CD4-positive, alpha-beta T cell treated with Interleukin-15 for 1 hour (primary cell): ENCODE measurements around the gene SCGB1D2.

Source experiments
- DNase-seq: peaks from one replicate; pipeline ENCODE4 v3.0.0-alpha.2; 2020

SCGB1D2 gene

DNA sequence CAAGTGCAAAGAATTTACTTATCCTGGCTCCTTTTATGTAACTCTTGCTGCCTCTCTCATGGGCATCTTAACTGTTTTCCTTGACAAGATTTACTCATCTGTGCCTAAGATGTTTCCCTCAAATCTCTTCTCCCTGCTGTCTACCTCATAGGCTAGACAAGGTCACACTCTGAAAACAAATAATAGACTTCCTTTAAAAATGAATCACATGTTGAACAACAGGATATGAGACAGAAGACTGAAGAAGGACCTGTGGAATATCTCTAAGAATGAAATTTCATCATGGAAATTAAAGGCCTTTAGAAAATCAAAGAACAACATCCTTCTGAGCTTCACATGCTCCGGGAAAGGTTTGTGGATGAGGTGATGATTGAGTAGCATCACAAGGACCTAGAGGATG is 22.0 kb downstream of the SCGB1D2 start:
- DNase-seq, result no peak

DNA sequence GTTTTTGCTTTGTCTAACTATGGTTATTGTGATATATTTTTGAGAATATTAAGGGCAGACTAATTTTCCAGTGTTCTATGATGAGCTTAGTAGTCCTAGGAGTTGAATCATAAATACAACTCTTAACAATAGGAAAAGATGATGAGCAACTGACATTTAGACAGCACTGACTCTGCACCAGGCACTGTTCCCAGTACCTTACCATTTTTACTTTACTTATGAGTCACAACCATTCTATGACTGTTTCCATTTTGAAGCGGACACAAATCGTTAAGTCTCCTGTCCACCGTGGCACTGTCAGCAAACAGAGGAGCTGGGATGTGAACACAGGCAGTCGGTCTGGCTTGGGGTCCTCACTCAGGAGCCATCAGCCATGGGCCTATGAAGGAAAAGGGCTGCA is 24.5 kb downstream of the SCGB1D2 start:
- DNase-seq, result no peak

DNA sequence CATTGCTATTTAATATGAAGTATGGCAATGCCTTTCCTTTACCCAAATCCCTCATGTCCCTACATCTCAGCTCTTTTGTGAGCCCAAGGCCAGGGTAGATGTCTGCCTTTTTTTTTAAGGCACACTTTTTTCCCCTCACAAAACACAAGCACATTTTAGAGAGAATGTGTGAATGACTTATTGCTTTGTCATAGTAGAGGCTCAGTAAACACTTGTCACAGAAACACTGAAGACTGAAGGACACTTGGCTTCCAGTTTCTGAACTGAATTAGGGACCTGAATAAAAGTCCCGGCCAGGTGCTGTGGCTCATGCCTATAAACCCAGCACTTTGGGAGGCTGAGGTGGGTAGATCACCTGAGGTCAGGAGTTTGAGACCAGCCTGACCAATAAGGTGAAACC is 25.0 kb downstream of the SCGB1D2 start:
- no peak for DNase-seq

DNA sequence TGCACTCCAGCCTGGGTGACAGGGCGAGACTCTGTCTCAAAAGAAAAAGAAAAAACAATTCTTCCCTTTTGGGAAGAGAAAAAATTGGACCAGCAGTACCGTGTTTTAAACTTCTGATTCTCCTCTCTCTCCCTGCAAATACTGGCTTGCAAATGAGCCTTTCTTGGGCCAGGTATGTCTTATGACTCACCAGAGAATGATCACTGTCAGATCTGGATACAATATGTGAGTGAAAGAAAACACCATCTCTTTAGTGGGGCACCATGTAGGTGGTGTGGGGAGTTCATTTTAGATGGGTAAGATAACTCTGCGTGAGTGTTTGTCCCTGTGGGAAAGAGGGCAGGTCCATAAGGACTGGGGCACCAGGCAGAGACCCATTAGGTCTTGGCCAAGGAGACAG is 25.5 kb downstream of the SCGB1D2 start:
- DNase-seq, result no peak

DNA sequence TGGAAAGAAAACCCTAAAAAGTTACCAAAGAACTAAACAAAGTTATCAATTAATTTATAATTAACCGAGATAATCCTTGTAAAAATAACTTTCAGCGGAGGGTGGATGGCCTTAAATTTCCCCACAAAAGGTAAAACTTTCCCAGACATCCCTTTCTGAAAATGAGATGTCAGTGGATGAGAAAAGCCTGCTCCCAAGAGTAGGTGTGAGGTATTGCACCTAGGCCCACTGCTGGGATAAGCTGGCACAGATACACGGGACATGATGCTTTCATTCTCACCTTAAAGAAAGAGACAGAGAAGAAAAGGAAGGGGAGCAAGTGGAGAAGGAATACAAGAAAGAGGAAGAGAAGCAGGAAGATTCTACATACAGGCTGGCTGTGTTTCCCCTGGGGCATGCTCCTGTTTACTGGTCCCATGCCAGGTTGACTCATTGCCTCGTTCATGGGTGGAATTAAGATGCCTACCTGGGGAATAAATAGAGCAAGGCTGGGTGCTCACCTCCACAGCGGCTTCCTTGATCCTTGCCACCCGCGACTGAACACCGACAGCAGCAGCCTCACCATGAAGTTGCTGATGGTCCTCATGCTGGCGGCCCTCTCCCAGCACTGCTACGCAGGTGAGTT is 27.7 kb downstream of the SCGB1D2 start, which contains the start of gene SCGB2A2:
Gene SCGB2A2 (plus strand): TSS at position 505 of the 625 bp plus-strand sequence. CDS start 59 bp downstream, at position 564.
- DNase-seq, result no peak

DNA sequence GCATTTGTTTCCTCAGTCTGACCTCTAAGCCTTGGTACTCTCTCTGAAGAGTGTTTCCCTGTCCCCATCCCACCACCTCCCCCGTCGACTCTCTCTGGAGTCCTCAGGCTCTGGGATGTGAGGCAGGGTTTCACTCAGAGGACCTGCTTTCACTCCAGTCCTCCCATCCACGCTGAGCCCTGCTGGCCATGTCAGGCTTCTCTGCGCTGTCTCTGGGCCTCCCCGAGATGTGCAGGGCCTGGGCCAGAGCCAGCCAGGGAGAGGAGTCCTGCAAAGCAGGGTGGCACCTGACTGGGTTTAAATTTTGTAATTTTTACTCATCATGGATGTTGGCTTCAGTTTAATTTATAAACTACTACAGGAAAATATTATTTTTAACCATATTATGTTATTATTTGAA is 31.2 kb downstream of the SCGB1D2 start:
- DNase-seq, result no peak

DNA sequence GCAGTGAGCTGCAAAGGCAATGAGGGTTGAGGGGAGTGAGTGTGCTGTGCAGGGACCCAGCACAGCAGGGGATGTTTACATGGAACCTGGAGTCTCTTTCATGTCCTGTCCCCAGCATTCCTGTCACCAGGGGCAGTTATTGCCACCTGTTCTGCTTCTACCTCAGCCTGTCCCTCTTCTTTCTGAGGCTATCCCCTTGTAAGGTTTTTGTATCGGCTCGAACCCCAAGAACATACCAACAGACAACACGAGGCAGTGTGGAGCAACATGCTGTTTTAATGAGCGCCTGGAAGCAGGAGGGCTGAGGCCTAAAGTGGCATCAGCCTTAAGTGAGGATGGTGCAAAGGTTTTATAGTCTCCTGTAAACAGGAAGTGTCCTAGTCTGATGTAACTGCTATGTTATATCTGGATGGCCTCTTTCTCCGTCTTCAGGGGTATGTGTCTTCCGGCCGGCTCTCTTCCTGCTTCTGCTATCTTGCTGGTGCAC is 31.8 kb downstream of the SCGB1D2 start:
- DNase-seq, result no peak

DNA sequence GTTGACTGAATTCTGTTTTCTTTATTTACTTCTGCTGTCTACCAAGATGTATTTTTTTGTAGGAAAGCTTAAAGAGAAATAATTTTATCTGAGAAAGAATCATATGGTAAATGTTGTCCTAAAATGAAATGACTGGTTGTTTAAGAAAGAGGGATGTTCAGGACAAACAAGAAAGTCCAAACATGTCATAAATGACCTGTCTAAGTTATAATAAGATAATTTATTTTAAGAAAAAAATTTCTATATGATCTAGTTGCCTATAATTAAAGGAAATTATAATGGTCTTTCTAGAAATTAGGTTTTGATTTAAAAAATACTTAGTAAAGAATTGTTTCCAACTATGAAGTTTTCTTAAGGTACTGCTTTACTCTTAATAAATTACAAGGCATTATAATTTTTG is 38.4 kb downstream of the SCGB1D2 start:
- DNase-seq, result no peak
